WTC11 (cell line): ENCODE measurements around the gene NAXD.

Experiments
- CTCF ChIP-seq: fragments of 200-600 bp; IDR thresholded peaks from 2 replicates; pipeline ENCODE4 v1.8.0; 2022; ENCODE audit warnings: antibody characterized with exemption
- E2F4 ChIP-seq: sonication (generic); formaldehyde crosslinking; IDR thresholded peaks from 2 replicates; pipeline ENCODE4 v1.8.1; 2022; ENCODE audit warnings: low read depth, mild to moderate bottlenecking, moderate library complexity, missing genetic modification reagents, borderline replicate concordance
- FOXJ3 ChIP-seq: sonication (generic); formaldehyde crosslinking; IDR thresholded peaks from 2 replicates; pipeline ENCODE4 v1.9.0; 2021; ENCODE audit warnings: missing genetic modification reagents, mild to moderate bottlenecking, borderline replicate concordance
- FOXP1 ChIP-seq: sonication (generic); formaldehyde crosslinking; IDR thresholded peaks from 2 replicates; pipeline ENCODE4 v1.8.0; 2022; ENCODE audit warnings: missing genetic modification reagents, mild to moderate bottlenecking, moderate library complexity, borderline replicate concordance
- JUN ChIP-seq: sonication (generic); formaldehyde crosslinking; IDR thresholded peaks from 2 replicates; pipeline ENCODE4 v1.8.0; 2023; ENCODE audit warnings: mild to moderate bottlenecking, missing genetic modification reagents
- MYBL2 ChIP-seq: sonication (generic); formaldehyde crosslinking; IDR thresholded peaks from 2 replicates; pipeline ENCODE4 v1.8.1; 2023; ENCODE audit warnings: mild to moderate bottlenecking, moderate library complexity, missing genetic modification reagents
- NFE2L1 ChIP-seq: sonication (generic); formaldehyde crosslinking; IDR thresholded peaks from 2 replicates; pipeline ENCODE4 v1.8.1; 2023; ENCODE audit warnings: missing genetic modification reagents
- NFYB ChIP-seq: sonication (generic); formaldehyde crosslinking; conservative IDR thresholded peaks from 2 replicates; pipeline ENCODE4 v1.8.0; 2022; ENCODE audit warnings: low read depth, missing genetic modification reagents
- PREB ChIP-seq: sonication (generic); formaldehyde crosslinking; IDR thresholded peaks from 2 replicates; pipeline ENCODE4 v1.8.1; 2022; ENCODE audit warnings: mild to moderate bottlenecking, missing genetic modification reagents, moderate library complexity, borderline replicate concordance
- TCF7 ChIP-seq: sonication (generic); formaldehyde crosslinking; IDR thresholded peaks from 2 replicates; pipeline ENCODE4 v1.8.0; 2022; ENCODE audit warnings: mild to moderate bottlenecking, low read depth, missing genetic modification reagents, moderate library complexity
- ZBTB43 ChIP-seq: sonication (generic); formaldehyde crosslinking; IDR thresholded peaks from 2 replicates; pipeline ENCODE4 v1.8.1; 2023; ENCODE audit warnings: mild to moderate bottlenecking, missing genetic modification reagents
- ZNF263 ChIP-seq: sonication (generic); formaldehyde crosslinking; IDR thresholded peaks from 2 replicates; pipeline ENCODE4 v1.8.1; 2022; ENCODE audit warnings: low read depth, mild to moderate bottlenecking, moderate library complexity, missing genetic modification reagents
- TF ChIP-seq, protein P1 (sequence below): sonication (generic); formaldehyde crosslinking; IDR thresholded peaks from 2 replicates; pipeline ENCODE4 v1.8.1; 2023; ENCODE audit warnings: mild to moderate bottlenecking, missing genetic modification reagents, moderate library complexity

GRCh38 chr13:110652764-110653163 lies 37.4 kb downstream of the NAXD start:
- TF ChIP-seq CTCF (no peak), ZBTB43 (CRISPR knock-in tag) (no peak), PREB (CRISPR knock-in tag) (no peak), ZNF263 (CRISPR knock-in tag) (no peak), NFYB (CRISPR knock-in tag) (no peak), TCF7 (CRISPR knock-in tag) (no peak), E2F4 (CRISPR knock-in tag) (no peak), MYBL2 (CRISPR knock-in tag) (no peak), FOXP1 (CRISPR knock-in tag) (no peak), FOXJ3 (no peak), JUN (no peak), NFE2L1 (CRISPR knock-in tag) (no peak)
- TF ChIP-seq, protein P1, sequence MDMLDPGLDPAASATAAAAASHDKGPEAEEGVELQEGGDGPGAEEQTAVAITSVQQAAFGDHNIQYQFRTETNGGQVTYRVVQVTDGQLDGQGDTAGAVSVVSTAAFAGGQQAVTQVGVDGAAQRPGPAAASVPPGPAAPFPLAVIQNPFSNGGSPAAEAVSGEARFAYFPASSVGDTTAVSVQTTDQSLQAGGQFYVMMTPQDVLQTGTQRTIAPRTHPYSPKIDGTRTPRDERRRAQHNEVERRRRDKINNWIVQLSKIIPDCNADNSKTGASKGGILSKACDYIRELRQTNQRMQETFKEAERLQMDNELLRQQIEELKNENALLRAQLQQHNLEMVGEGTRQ (CRISPR knock-in tag) = no peak
